Retinal pigment epithelial cell (primary cell): ENCODE results near the gene TBC1D25.
"Not testable (repeated sequence)": the region's sequence is repeated elsewhere in the genome, so short reads cannot be mapped to it uniquely, and the experiment has no call there.

Experiments
- DNase-seq: peaks from one replicate; pipeline ENCODE4 v3.0.0-alpha.2; 2010; ENCODE audit warnings: low read depth
- H3K4me3 ChIP-seq: 2 replicates; pipeline ENCODE4 v1.5.1; 2011; ENCODE audit warnings: mild to moderate bottlenecking, low read length, control low read depth, moderate library complexity
- TF ChIP-seq, protein P1 (sequence below): conservative IDR thresholded peaks from 2 replicates; pipeline ENCODE4 v1.5.1; 2011; ENCODE audit warnings: low read depth, low read length, control low read depth, inconsistent platforms

Gene TBC1D25

DNA sequence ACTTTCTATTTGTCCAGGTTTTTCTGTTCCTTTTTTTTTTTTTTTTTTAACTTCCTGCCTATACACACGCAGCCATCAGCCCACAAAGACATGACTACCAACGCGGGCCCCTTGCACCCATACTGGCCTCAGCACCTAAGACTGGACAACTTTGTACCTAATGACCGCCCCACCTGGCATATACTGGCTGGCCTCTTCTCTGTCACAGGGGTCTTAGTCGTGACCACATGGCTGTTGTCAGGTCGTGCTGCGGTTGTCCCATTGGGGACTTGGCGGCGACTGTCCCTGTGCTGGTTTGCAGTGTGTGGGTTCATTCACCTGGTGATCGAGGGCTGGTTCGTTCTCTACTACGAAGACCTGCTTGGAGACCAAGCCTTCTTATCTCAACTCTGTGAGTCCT, 15.8 kb upstream of the TBC1D25 start:
- DNase-seq = no peak
- no peak overlapping the region for H3K4me3 ChIP-seq
- TF ChIP-seq, protein P1, sequence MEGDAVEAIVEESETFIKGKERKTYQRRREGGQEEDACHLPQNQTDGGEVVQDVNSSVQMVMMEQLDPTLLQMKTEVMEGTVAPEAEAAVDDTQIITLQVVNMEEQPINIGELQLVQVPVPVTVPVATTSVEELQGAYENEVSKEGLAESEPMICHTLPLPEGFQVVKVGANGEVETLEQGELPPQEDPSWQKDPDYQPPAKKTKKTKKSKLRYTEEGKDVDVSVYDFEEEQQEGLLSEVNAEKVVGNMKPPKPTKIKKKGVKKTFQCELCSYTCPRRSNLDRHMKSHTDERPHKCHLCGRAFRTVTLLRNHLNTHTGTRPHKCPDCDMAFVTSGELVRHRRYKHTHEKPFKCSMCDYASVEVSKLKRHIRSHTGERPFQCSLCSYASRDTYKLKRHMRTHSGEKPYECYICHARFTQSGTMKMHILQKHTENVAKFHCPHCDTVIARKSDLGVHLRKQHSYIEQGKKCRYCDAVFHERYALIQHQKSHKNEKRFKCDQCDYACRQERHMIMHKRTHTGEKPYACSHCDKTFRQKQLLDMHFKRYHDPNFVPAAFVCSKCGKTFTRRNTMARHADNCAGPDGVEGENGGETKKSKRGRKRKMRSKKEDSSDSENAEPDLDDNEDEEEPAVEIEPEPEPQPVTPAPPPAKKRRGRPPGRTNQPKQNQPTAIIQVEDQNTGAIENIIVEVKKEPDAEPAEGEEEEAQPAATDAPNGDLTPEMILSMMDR = no peak

DNA sequence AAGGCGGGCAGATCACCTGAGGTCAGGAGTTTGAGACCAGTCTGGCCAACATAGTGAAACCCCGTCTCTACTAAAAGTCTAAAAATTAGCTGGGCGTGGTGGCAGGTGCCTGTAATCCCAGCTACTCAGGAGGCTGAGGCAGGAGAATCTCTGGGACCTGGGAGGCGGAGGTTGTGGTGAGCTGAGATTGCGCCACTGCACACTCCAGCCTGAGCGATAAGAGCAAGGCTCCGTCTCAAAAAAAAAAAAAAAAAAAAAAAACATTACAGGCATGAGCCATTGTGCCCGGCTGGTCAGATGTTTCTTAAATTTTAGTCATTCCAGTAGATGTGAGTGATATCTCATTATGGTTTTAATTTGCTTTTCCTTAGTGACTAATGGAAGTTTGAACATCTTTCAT, 13.7 kb upstream of the TBC1D25 start:
- not testable (repeated sequence) for H3K4me3 ChIP-seq, DNase-seq

DNA sequence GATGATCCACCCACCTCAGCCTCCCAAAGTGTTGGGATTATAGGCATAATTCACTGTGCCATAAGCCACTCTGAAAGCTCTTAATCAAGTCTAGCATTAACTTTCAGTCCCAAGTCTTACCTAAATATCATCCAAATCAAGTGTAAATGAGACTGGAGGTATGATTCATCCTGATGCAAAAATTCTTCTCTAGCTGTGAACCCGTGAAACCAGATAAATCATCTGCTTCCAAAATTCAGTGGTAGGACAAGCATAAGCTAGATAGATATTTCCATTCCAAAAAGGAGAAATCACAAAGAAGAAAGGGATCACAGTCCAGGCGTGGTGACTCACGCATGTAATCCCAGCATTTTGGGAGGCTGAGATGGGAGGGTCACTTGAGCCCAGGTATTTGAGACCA, 8.8 kb upstream of the TBC1D25 start:
- TF ChIP-seq, protein P1 = no peak
- H3K4me3 ChIP-seq = no peak overlapping the region
- DNase-seq = no peak

GRCh38 chrX:48531358-48531959, 8.1 kb upstream of the TBC1D25 start:
- no peak overlapping the region for H3K4me3 ChIP-seq
- TF ChIP-seq, protein P1 = no peak
- no peak for DNase-seq

DNA sequence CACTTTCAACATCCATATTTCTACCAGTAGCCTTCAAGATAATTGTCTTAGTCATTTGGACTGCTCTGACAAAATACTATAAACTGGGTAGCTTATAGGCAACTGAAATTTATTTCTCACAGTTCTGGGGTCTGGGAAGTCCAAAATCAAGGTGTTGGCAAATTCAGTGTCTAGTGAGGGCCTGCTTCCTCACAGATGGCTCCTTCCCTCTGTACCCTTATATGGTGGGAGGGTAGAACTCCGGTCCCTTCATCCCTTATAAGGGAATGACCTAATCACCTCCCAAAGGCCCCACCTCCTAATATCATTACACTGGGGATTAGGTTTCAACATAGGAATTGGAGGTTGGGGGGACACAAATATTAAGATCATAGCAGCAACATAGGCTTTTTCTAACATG, 7.4 kb upstream of the TBC1D25 start:
- DNase-seq = no peak
- TF ChIP-seq, protein P1 = no peak
- H3K4me3 ChIP-seq = no peak overlapping the region

- no peak overlapping the region for H3K4me3 ChIP-seq
- TF ChIP-seq, protein P1 = no peak
- DNase-seq = no peak
These were observed 6.3 kb upstream of the TBC1D25 start for GRCh38 chrX:48533165-48533564.

- TF ChIP-seq, protein P1 = no peak
- H3K4me3 ChIP-seq = peak overlapping the region; percentile 28
These were observed 721 bp upstream of the TBC1D25 start for GRCh38 chrX:48538641-48539344.

More at GRCh38 chrX:48538641-48539344, 721 bp upstream of the TBC1D25 start:
- no peak for DNase-seq
